ENCODE data around the gene FGFRL1.

- TF ChIP-seq POLR2AphosphoS5 (IDR thresholded peaks at IDR 0.05; ENCODE audit: low read depth, low read length) (no peak), POLR2A (IDR thresholded peaks at IDR 0.05; ENCODE audit: low read depth, low read length) (no peak)
Observed at GRCh38 chr4:1062419-1062818, 51.0 kb downstream of the FGFRL1 start.

Data from GM12891 (cell line).